ENCODE results near the gene NACC2. TPM values are rescaled to one million over a fixed set of nuclear protein-coding genes. Genes with fewer than 3 reads are reported as not detected.

NACC2 gene
- total and polyA plus RNA-seq, 4 donors, result 4.8 to 17.8 (median 8.8) TPM

- H3K4me3 ChIP-seq (ENCODE audit: low read depth in 1 of 3, low read length in 3 of 3), result no peak overlapping the region
- H3K4me1 ChIP-seq (ENCODE audit: control insufficient read depth in 4 of 4, insufficient read depth in 4 of 4, low read length in 3 of 4), result peaks cover 0 to 3% (median under 1%) of the 10 kb centered on the region in 4 donors
- H3K27me3 ChIP-seq (ENCODE audit: control insufficient read depth in 4 of 4, insufficient read depth in 4 of 4, low read length in 3 of 4), result no peaks in the 10 kb centered on the region
- no peaks in the 10 kb centered on the region for H3K9me3 ChIP-seq (ENCODE audit: control insufficient read depth in 4 of 4, low read length in 3 of 4)
- TF ChIP-seq ATF3 (IDR thresholded peaks at IDR 0.05) (no peak), RAD21 (IDR thresholded peaks at IDR 0.05) (no peak), FOXA2 (IDR thresholded peaks at IDR 0.05) (no peak), TAF1 (conservative IDR thresholded peaks at IDR 0.05) (no peak), MAX (IDR thresholded peaks at IDR 0.05) (no peak), HNF4A (conservative IDR thresholded peaks at IDR 0.05) (no peak), SP1 (IDR thresholded peaks at IDR 0.05) (no peak), CTCF (IDR thresholded peaks at IDR 0.05; ENCODE audit: low read depth, low read length, missing input control) (no peak), EGR1 (IDR thresholded peaks at IDR 0.05; ENCODE audit: low read depth in 2 of 2) (no peak), GABPA (IDR thresholded peaks at IDR 0.05 in 1 of 2, conservative IDR thresholded peaks at IDR 0.05 in 1 of 2) (no peak), NR2F2 (IDR thresholded peaks at IDR 0.05) (no peak), REST (IDR thresholded peaks at IDR 0.05) (no peak), RXRA (IDR thresholded peaks at IDR 0.05) (no peak), YY1 (IDR thresholded peaks at IDR 0.05) (no peak), HNF4G (IDR thresholded peaks at IDR 0.05) (no peak), JUND (IDR thresholded peaks at IDR 0.05) (no peak), FOXA1 (IDR thresholded peaks at IDR 0.05) (no peak)
- TF ChIP-seq, protein P1, sequence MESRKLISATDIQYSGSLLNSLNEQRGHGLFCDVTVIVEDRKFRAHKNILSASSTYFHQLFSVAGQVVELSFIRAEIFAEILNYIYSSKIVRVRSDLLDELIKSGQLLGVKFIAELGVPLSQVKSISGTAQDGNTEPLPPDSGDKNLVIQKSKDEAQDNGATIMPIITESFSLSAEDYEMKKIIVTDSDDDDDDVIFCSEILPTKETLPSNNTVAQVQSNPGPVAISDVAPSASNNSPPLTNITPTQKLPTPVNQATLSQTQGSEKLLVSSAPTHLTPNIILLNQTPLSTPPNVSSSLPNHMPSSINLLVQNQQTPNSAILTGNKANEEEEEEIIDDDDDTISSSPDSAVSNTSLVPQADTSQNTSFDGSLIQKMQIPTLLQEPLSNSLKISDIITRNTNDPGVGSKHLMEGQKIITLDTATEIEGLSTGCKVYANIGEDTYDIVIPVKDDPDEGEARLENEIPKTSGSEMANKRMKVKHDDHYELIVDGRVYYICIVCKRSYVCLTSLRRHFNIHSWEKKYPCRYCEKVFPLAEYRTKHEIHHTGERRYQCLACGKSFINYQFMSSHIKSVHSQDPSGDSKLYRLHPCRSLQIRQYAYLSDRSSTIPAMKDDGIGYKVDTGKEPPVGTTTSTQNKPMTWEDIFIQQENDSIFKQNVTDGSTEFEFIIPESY (IDR thresholded peaks at IDR 0.05), result no peak
- H3K36me3 ChIP-seq (ENCODE audit: control insufficient read depth in 4 of 4, insufficient read depth in 3 of 4, low read depth in 1 of 4, low read length in 3 of 4), result peaks cover 0 to 5% (median 2%) of the 10 kb centered on the region in 4 donors
- no peak overlapping the region for H3K9ac ChIP-seq (ENCODE audit: low read depth in 1 of 2, low read length in 2 of 2)
- H3K27ac ChIP-seq (ENCODE audit: low read depth in 1 of 2, low read length in 2 of 2), result no peak overlapping the region
- no peak for DNase-seq (ENCODE audit: low spot score)
- 98% methylated on average over 8 of the region's 8 CpGs for WGBS
Measured at GRCh38 chr9:136031094-136031493, 64.0 kb downstream of the NACC2 start.

Measured in liver (tissue), 9 donors.